ENCODE data around the gene SERPINI1. TPM values are rescaled to one million over a fixed set of nuclear protein-coding genes. Genes with fewer than 3 reads are reported as not detected.

Gene SERPINI1
- 1,000 to 10,000 TPM in 1 of 4 donors, 10 to 100 TPM in 3; 34.7 to 1,047 (median 63.1) TPM for polyA plus RNA-seq (ENCODE audit: insufficient read length in 4 of 4)

DNA sequence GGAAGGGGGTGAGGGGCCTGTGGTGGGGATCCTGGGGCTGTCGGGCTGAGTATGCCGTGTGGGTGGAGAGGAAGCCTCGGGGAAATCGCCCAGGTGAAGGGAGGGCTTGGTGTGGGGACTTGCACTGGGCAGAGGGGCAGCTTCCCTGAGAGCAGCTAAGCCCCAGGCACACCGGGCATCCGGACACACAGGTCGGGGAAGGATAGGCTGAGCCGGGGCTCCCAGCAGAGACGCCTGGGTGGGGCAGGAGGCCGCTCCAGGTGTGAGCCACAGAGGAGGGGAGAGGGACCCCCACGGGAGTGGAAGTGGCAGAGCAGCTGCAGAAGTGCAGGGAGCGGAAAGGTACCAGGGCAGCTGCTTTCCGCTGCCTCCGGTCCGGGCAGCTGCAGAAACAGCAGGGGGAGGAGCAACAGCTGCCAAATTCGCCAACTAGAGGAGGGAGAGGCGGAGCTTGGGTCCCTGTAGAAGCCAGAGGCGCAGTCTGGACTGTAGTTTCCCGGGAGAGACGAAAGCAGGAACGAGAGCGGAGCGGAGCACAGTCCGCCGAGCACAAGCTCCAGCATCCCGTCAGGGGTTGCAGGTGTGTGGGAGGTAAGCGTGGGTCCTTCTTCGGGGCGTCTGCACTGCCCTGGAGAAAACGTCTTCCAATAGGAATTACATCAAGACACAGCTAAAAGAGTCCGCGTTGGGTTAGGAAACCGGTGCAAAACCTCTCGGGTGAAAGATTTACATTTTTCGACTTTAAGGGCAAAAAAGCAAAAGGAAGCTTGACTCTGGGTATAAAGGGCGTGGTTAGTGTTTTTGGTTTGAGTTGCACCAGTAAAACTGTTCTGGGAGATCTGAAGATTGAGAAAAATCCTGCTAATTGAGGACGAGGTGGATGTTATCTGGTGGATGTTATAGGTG lies at the start of gene SERPINI1:
Gene SERPINI1, plus strand, starts transcription at position 489 of the 906 bp plus-strand sequence. CDS start 53,408 bp downstream, outside the sequence.
- DNase-seq (ENCODE audit: low read depth in 4 of 4, low spot score in 3 of 4): peak; percentile 72 to 83 (median 76)

GRCh38 chr3:167691366-167691765 lies 44.2 kb upstream of the SERPINI1 start:
- DNase-seq (ENCODE audit: low read depth in 4 of 4, low spot score in 3 of 4): no peak

- no peak for DNase-seq (ENCODE audit: low read depth in 4 of 4, low spot score in 3 of 4)
These were observed 41.4 kb upstream of the SERPINI1 start for GRCh38 chr3:167694121-167694520.

DNA sequence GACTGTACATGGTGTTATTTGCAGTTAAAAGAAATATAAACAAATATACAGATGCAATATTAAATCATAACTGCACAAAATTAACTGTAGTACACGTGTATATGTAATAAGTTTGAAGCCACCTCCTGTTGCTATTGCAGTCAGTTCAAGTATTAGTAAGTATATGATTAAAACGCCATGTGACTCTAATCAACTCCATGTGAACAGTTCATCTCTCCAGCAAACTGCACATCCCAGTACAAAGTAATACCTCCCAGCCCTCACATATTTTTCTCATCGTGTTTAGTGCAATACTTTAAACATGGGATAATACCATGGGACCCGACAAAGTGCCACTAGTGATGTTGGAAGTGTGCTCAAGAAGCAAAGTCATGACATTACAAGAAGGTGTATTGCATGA lies 35.5 kb upstream of the SERPINI1 start:
- DNase-seq (ENCODE audit: low read depth in 4 of 4, low spot score in 3 of 4): no peak

DNA sequence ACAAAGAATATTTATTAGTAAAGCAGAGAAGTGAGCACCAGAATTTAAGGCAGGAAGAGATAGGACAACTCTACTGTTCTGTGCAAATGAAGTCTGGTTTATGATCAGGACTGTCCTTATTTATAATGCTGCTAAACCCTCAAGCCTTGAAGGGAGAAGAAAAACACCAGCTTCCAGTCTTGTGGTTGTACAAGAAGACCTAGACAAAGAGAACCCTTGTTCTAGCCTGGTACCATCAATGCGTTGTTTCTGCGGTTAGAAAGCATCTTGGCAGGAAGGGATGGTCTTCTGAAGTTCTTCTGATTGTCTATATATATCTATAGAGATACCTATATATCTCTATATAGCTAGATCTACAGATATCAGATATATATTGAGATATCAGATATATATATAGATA lies 34.6 kb upstream of the SERPINI1 start:
- DNase-seq (ENCODE audit: low read depth in 4 of 4, low spot score in 3 of 4): no peak

DNA sequence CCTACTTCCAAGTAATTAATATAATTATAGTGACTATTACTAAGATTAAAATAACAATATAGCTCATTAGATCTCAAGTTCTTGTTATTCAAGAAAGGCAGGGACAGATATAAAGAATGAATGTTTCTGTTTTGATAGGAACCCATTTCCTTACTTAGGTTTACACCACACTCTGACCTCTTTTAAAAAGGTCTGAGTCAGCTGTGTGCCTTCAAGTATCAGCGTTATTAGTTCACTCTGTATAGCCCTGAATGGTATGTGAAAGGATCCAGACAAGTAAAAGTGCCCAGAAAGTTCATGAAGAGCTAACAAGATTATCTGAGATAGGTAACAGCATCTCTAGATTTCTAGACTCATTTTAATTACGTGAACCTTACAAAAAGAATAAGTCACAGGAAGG lies 29.7 kb upstream of the SERPINI1 start:
- no peak for DNase-seq (ENCODE audit: low read depth in 4 of 4, low spot score in 3 of 4)

- no peak for DNase-seq (ENCODE audit: low read depth in 4 of 4, low spot score in 3 of 4)
These were observed 25.8 kb upstream of the SERPINI1 start for GRCh38 chr3:167709690-167710089.

DNA sequence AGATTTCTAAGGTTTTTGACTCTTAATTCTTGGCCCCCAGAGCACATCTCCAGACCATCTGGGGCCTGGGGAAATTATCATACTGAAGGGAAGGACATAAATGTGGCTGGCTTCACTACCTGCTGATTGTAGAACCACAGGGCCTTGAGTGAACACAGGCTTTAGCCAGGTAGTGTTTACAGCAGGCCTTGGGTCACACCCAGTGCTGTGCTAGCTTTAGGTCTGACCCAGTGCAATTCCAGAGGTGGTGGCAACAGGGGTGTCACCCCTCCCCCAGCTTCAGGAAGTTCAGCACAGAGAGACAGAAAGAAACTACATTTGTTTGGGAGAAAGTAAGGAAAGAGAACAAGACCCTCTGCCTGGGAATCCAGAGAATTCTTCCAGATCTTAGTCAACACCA lies 25.0 kb upstream of the SERPINI1 start:
- DNase-seq (ENCODE audit: low read depth in 4 of 4, low spot score in 3 of 4): no peak

GRCh38 chr3:167711439-167711838 lies 24.1 kb upstream of the SERPINI1 start:
- DNase-seq (ENCODE audit: low read depth in 4 of 4, low spot score in 3 of 4): no peak

- DNase-seq (ENCODE audit: low read depth in 4 of 4, low spot score in 3 of 4): no peak
These were observed 23.1 kb upstream of the SERPINI1 start for GRCh38 chr3:167712445-167712844.

GRCh38 chr3:167714871-167715270 lies 20.6 kb upstream of the SERPINI1 start:
- DNase-seq (ENCODE audit: low read depth in 4 of 4, low spot score in 3 of 4): no peak

- DNase-seq (ENCODE audit: low read depth in 4 of 4, low spot score in 3 of 4): no peak
These were observed 18.6 kb upstream of the SERPINI1 start for GRCh38 chr3:167716920-167717319.

DNA sequence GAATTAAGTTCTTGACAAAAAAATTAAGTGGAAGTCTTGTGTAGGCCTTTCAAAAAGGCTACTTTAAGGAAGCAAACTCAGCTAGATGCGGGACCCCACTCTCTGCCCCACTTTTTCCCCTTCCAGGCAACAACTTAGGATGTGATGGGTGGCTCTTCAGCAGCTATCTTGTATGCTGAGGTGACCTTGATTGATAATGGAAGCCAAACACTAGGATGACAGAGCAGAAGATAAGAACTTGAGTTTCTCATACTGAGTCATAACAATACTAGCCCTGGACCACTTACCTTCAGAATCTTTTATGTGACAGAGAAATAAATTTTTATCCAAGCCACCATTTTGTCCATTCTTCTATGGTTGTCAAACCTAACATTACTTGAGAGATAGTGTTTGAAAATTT lies 16.9 kb upstream of the SERPINI1 start:
- DNase-seq (ENCODE audit: low read depth in 4 of 4, low spot score in 3 of 4): no peak

DNA sequence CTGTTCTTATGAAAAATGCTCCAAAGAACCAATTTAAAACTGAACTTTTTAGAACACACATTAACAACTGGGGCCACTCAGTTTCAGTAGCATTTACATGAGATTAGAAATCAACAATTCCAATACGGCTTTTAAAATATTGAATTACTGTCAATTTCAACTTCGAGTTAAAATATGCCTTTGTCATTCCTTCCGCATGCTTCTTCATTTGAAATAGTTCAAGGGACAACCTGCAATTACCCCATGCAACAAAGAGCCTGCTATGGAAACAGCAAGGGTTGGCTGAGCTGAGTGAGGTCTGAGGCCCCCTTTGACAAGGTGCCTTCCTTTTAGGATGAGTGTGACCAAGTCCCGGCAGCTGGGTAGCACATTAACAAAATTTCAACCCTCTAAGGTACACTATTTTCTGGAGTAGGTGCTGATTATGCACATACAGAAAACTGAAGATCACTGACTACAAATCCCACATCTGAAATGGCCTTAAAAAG lies 12.5 kb upstream of the SERPINI1 start:
- no peak for DNase-seq (ENCODE audit: low read depth in 4 of 4, low spot score in 3 of 4)

DNA sequence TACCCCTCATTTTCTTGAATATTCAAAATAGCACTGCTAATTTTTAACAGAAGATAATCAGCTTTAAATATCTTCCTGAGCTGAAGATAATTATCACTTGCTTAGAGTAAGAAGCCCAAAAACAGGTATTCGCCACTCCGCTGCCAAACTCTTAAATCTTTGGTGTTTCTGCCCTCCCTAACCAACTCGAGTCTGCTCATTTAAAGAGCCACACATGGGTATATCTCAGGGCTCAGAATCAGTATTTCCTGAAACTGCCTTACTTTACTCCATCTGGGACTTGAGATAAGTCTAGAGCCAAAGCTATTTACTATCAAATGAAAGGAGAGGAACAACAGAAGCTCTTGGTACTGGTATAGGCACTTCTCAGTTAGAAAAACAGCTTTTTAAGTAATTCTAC lies 11.6 kb upstream of the SERPINI1 start:
- DNase-seq (ENCODE audit: low read depth in 4 of 4, low spot score in 3 of 4): no peak

GRCh38 chr3:167728176-167728575 lies 7.3 kb upstream of the SERPINI1 start:
- no peak for DNase-seq (ENCODE audit: low read depth in 4 of 4, low spot score in 3 of 4)

DNA sequence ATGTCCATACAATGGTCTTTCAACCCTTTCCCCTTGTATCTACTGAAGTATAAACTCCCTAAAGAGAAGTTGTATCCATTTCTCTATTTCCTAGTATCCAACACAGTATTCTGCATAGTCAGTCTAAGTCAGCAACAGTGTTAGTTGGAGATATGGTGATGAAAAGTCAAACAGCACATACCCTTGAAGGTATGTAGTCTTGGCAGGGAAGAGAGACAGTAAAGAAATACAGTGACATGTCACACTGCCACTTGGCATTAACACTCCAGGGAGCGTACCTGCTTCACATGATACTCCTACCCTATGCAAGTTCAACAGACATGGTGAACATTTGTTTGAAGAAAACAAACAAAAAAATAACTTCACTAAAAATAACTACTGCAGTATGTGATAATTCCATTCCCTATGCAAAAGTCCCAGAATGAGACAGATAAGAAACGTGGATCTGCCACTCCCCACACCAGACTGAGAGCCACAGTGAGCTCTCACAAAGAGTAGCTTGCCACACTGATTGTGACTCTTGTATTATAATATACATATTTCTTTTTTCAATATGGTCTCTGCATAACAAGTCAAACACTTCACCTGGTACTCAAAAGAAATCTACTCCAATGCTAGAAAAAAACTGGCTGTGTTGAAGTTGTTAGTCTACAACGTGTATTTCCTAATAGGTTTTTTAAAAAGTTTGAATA lies 6.7 kb upstream of the SERPINI1 start:
- no peak for DNase-seq (ENCODE audit: low read depth in 4 of 4, low spot score in 3 of 4)

- DNase-seq (ENCODE audit: low read depth in 4 of 4, low spot score in 3 of 4): no peak
These were observed 5.9 kb upstream of the SERPINI1 start for GRCh38 chr3:167729591-167729990.

DNA sequence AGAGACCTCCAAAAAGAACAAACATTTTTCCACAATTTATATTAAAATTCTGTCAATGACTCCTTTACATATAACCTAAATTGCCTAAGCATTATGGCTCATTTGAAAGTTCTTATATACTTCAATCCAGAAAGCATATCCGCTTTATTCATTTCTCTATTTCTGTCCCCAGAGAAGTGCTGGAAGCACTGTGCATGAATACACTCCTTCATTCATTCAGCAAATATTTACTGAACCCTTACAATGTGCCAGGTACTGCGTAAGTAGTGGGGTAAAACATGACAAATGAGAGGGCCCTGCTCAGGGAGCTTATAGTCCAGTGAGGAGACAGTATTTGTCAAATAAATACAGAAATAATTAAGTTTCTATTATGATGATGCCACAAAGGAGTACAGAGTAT lies 4.1 kb upstream of the SERPINI1 start:
- no peak for DNase-seq (ENCODE audit: low read depth in 4 of 4, low spot score in 3 of 4)

- DNase-seq (ENCODE audit: low read depth in 4 of 4, low spot score in 3 of 4): no peak
These were observed 3.0 kb upstream of the SERPINI1 start for GRCh38 chr3:167732313-167733065.

- DNase-seq (ENCODE audit: low read depth in 4 of 4, low spot score in 3 of 4): peak in 2 of 4 donors; percentile 6 to 16
These were observed 1.5 kb upstream of the SERPINI1 start for GRCh38 chr3:167733961-167734497.
